ENCODE results near the gene GAS2L1.

Gene GAS2L1

DNA sequence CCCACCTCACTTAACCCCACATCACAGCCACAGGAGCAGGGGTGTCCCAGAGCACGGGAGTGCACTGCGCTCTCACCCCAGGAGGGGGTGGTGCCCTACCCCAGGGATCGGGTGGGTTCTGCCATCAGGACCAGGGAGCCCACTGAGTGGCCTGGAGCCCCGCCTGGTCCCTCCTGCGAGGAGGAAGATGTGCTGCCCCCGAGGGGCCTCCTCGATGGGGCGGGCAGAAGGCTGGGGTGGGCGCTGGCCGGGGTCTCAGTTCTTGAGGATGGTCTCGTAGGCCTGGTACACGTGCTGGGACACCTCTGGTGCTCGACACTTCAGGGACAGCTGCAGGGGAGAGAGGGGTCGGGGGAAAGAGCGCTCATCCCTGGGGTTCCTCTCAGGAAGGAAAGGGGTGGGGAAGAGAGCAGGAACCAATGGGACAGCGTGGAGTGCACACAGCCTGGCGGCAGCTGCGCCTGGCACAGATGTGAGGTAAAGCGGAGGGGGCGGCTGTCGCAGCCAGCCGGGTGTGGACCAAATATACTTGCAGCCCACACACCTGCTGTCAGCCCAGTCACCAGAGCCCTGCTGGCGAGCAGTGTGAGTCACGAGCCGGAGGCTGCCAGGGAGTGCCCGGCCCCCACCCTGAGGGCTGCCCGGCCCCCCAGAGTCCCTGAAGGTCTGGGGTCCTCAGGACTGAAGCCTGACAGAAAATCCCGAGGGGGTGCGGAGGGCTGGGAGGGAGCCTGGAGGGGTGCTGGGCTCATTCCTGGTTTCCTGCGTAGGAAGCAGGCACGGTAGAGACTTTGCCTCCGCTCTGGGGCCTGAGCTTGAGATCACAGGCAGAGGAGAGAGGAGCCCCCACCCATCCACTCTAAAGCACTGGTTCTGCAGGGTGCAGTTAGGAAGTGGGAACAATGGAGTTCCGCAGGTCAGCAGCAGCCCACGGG lies 22.4 kb downstream of the GAS2L1 start:
- DNase-seq = no peak

DNA sequence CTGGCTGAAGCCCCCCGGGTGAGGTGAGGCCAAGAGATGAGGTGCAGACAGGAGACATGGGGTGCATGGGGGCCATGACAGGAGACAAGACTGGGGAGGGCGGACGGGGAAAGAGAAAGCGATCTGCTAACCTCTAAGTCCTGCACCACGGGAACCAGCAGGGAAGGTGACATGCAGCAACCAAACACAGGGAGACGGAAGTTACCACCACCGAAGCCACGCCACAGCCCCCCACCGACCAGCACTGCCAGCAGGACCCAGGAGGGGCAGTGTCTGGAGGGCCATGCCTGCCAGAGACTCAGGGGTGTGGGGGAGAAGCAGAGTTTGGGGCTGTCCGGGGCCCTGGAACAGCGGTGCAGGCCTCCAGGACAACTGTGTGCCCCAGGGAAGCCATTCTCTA lies 23.1 kb downstream of the GAS2L1 start:
- no peak for DNase-seq

DNA sequence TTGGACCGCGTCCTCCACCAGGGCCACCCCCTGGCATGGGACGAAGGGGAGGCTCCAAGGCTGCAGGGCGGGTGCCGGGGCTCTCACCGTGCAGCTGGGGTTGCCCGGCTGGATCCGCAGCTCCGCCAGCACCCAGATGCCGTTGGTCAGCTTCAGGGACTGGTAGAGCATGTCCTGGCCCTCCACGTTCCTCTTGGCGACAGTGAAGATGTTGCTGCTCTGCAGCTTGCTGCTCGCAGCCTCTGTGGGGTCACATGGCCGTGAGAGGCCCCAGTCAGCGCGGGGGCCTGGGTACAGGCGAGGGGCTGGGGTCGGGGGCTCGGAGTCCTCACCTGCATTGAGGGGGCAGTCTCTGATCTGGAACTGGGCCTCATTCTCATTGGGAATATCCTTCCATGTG lies 23.8 kb downstream of the GAS2L1 start:
- no peak for DNase-seq

DNA sequence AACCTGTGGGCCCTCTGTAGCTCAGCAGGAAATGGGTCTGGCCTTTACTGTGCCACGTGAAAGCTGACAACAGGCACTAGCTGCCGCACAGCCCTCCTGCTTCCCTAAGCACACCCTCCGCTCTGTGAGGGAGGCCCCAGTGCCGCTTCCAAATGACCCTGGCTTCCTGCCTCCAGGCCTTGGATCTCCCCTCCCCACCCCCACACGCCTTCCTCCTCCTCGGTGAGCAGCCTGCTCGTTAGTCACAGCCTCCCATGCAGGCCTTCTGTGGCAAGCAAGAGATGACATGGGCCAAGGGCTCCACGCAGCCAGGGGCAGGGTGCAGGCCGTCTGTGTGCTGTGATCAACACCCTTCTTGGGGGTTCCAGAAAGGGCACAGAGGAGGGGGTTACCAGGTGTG lies 24.3 kb downstream of the GAS2L1 start:
- no peak for DNase-seq

DNA sequence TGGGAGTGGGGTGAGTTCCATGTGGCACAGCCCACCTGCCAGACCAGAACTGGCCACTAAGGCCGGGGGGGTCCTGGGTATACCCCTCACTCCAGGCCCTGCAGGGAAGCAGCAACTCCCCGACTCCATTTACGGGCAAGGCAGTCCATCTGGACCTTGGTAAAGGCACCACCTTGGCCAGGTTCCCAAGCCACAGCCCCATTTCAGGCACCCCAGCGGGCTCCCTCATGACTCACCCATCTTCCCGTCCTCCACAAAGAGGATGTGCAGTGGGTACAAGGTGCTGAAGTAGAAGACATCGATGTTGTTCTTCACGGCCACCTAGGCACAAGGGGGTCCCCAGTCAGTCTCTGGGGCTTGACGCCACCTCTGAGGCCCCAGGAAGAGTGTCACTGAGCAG lies 24.8 kb downstream of the GAS2L1 start:
- DNase-seq = no peak

DNA sequence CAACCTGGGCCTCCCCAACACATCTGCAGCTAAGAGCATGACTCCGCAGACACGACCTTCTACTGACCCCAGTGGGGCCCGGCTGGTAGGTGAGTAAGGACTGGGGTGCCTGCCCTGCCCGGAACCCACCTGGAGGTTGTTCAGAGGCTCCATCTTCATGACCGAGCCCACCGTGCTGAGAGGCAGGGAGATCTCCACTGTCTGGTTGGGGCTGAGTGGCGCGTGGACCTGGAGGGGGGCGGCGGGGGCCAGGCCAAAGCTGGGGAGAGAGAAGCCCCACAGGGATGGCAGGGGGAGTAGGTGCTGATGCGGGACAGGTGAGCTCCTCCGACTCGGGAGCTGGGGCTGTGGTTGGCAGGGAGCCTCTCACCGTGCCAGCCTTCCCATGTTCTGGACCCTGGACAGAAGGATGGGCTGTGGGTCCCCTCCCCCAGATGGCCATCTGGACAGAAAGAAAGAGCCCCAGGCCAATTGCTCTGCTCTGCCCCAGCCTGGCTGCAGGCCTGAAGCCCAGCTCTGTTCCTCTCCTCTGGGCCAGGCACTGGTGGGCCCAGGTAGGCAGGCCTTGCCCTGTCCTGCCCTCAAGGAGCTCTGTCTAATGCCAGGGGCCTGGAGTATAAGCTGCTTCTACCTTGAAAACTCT lies 25.3 kb downstream of the GAS2L1 start:
- DNase-seq = no peak

DNA sequence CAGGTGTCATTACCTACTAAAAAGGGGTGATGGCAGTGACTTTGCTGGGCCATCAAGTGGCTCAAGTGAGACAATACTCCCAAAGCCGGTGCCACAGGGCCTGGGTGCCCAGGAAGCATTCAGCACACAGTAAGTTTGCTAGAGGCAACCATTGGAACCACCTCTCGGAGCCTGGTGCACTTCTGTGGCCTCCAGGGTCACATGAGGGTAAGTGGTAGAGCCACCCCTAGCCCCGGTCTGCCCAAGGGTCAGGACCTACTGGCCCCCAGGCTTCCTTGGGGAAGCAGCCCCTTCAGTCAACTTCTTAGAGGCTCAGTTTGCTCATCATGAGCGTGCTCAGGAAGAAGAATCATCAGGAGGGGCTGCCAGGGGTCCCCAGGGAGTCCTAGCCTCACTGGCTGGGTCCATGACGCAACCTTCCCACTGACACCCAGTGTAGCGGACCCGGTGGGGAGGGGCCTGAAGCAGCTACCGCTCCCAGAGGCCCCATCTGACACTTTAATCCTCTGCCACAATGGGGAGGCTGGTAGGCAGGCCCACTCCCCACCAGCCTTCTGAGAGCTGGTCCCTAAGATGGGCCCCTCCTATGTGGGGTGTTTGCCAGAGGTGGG lies 26.5 kb downstream of the GAS2L1 start:
- no peak for DNase-seq

DNA sequence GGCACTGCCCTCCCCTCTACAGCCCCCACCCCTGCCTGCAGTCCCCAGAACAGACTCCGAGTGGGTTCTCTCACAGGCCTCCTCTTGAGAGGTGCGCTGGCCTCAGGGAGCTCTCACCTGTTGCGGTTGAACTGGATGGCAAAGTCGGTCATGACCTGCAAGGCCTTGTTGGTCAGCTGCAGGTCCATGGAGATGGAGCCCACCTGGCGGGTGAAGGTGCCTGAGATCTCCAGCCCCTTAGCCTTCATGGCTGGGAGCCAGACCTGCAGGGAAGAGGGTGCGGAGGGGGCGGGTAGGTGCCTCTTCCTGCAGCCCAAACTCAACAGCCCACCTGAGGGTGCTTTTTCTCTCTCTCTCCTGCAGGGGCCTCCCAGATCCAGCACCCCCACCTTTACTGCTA lies 27.7 kb downstream of the GAS2L1 start:
- no peak for DNase-seq

DNA sequence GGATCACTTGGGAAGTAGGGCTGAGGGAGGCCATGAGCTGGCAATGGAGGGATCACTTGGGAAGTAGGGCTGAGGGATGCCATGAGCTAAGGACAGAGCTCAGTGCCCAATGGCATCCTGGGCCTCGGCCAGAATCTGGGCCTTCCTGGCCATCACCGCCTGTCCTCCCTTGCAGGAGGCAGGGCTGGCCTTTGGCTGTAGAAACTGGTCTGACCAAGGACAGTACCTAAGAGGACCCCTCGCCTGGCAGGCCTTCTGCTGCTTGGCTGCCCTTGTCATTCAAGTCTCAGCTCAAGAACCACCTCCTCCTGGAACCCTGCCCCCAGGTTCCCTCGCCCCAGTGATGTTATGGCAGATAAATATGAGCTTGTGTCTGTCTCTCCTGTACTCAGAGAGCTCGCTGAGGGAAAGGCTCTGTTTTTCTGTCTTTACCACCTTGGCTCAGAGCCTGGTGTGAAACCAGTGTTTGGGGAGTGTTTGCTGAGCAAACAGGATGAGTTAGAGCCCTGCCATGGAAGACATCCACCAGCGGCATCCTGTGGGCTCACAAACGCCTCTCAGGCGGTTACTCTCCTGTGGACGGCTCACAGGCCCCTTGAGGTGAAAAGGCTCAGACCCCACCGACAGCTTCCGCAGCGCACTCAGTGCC lies 28.4 kb downstream of the GAS2L1 start:
- DNase-seq = no peak

DNA sequence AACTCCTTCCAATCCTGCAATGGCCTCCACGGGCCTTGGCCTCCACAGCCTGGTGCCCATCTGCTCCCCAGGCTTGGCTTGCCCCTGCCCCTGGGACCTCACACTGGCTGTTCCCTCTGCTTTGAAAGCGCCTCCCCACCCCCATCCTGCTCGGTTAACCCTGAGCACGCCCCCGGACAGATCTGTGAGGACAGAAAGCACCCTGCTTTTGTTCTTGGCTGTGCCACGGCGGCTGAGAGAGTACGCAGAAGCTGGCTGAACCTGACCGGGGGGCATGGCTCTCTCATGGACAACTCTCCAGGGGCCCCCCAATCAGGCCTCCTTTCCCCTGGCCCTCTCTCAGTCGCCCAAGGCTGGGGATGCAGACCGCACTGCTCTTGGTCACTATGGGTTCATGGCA lies 29.2 kb downstream of the GAS2L1 start:
- DNase-seq = no peak

DNA sequence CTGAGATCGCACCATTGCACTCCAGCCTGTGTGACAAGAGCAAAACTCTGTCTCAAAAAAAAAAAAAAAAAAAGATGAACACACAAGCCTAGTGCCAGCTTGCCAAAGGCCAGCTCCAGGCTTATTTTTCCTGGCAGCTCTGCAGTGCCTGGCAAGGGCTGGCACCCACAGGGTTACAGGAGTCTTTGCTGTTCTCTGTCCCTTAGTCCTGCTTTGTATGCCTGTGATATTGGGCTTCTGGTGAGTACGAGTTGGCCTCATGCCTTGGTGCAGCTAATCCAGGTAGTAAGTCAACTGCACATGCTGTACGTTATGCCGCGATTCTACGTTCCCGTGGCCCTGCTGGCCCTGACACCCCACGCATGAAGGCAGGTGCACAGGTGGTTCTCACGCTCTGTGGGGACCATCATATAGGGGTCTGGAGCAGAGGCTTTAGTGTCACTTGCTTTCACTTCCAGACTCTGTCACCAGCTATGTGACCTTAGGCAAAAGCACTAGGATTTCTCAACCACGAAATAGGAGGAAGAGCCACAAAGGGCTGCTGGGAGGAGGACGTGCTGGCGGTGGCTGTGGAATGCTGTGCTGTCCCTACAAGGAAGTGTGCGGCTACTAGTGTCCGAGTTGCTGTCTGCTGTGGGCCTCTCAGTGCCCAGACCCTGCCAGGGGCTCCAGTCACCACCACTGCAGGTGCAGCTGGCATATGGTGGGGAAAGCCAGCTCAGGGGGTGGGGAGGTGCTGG lies 30.5 kb downstream of the GAS2L1 start:
- DNase-seq = no peak

DNA sequence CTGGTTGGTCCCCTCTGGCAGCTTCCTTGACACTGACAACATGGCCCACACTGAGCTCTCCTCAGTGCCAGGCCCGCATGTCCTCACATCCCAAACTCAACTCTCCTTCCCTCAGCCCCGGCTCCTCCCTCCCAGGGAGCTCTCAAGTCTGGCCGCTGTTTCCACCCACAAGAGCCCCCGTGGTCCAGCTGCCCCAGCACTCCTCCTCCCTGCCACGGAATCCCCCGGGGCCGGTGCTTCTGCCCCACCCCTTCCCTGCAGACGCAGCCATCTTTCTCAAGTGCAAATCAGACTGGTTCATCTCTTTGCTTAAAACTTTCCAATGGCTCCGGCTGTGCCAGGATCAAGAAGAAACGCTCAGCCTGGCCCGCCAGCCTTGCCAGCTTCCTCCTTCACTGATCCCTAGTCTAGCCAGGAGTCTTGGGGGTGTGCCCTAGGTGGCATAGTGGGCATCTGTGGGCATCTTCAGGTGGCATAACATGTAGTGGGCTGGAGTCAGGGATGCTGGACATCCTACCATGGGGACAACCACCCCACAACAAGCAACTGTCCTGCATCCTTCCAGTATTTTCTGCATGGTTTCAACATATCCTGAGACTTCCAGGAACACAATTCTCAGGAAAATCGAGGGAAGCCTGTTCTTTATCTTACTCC lies 31.3 kb downstream of the GAS2L1 start:
- DNase-seq = no peak

DNA sequence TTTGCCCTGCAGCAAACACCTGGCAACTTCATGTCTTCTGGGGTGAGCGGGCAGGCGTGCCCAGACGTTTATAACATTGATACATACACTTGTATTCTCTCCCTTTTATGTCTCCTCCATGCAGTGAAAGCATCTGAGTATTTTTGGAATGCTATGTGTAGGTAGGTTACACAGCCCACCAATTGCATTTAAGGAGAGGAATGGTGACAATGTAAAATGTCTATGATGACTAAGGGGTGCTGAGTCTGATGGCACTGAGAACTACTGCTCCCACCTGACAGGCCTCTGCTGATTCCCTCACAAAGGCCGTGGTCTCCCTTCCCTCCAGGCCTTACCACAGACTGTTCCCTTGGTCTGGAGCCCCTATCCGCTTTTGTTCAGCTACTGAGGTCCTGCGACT lies 31.9 kb downstream of the GAS2L1 start:
- DNase-seq = no peak

DNA sequence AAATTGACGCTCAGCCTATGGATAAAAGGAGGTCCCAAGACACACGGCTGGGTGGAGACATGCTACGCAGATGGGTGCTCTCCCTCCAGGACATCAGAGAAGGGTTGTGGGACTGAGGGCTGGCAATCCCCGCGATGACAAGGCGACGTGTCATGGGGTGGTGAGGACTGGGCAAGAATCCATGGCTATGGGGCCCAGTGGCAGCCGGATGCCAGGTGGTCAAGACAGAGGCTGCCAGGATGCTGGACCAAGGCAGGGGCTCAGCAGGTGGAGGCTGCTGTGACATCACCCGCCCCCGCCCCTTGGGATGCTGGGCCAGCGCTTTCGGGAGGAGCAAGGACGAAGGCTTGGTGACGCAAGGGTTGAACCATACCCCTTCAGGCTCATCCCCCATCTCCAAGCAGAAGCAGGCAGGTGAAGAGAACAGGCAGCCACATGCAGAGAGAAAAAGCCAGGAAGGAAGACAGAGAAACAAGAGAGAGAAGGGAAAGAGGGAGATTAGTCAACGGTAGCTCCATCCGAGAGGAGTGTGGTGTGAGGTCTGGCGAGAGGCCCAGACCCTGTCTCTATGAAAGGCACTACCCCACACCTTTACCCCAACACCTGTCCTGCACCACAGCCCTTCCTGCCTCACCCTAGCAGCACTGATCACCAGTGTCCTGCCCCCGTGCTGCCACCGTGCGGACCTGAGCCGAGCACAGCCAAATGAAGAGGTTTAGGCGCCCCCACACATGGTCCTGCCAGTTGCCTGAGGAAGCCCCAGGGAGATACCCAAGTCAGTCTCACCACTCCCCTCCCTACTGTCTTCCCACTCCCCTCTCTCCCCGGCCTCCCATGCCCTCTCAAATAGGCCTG lies 33.2 kb downstream of the GAS2L1 start:
- no peak for DNase-seq

DNA sequence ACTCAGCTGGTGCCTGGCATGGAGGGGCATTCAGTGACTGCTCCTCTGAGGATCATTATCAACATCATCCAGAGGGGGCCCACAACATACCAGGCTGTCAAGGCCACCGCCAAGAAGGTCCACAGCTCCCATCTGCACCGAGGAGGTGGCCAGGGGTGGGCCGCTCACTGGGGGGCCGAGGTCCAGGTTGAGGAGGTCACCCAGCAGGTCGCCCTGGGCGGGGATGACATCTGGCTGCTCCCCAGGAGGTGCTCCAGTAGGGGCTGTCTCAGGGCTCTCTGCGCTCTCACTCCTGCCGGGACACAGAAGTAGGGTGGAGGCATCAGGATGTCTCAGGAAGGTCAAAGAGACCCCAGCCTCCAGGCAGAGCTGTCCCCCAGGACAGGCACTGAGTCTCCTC lies 34.1 kb downstream of the GAS2L1 start:
- no peak for DNase-seq

DNA sequence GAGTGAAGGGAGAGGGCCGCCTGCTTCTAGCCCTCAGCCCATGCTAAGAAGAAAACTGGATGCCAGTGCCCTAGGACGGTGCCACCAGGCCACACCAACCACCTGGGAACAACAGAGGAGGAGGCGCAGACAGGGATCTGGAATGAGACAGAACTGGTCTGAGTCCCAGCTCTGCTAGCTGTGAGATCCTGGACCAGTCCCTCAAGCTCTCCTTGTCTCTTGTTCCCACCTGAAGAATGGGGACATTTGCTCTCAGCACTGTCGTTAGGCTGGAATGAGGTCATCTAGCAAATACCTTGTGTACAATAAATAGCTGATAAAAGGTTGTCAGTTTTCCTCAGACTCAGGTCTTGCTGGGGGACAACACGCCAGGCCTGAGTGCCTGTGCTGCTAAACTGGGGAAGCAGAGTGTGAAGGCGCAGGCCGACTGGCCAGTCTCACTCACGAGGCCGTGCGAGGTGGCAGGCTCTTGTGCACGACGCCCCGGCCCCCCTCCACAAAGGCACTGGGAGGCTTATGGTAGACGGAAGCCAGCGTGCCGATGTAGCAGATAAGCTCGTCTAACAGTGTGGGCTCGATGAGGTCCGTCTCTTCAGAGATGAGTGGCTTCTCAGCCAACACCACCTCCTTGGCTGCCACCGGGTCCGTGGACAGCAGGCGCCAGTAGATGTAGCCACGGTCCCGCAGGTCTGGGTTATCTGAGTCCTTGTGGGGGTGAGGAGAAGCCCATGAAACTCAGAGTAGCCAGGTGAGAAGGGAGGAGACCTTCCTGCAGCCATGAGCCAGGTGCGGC lies 34.8 kb downstream of the GAS2L1 start:
- DNase-seq = no peak

DNA sequence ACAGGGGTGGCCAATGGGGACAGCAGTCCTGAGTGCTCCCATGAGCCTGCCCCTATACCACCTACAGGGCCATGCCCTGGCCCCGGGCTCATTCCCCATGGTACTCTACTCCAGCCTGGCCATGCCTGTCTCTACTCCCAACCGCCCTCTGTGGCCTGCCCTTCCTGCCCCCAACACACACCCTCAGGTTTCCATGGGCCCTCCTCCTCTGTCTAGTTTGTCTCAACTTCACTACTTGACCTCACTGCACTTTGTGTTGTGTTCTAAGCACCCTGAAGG lies 35.3 kb downstream of the GAS2L1 start:
- DNase-seq = no peak

DNA sequence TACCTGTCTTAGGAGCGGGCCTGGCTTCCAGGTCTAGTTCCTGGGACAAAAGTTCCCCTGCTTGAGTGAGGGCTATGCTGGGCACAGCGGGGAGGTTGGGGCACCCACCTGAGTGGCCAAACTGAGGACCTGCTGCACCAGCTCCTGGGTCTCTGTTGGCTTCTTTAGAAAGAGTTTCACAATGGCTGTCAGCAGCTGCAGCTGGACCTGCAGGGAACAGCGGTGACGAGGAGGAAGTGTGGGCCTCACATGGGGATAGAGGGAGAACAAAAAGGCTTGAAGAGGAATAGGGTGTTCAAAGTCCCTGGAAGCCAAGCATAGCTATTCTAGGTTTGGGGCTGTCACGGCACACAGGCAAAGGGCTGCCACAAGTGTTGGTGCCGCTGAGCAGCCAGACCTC lies 35.7 kb downstream of the GAS2L1 start:
- no peak for DNase-seq

DNA sequence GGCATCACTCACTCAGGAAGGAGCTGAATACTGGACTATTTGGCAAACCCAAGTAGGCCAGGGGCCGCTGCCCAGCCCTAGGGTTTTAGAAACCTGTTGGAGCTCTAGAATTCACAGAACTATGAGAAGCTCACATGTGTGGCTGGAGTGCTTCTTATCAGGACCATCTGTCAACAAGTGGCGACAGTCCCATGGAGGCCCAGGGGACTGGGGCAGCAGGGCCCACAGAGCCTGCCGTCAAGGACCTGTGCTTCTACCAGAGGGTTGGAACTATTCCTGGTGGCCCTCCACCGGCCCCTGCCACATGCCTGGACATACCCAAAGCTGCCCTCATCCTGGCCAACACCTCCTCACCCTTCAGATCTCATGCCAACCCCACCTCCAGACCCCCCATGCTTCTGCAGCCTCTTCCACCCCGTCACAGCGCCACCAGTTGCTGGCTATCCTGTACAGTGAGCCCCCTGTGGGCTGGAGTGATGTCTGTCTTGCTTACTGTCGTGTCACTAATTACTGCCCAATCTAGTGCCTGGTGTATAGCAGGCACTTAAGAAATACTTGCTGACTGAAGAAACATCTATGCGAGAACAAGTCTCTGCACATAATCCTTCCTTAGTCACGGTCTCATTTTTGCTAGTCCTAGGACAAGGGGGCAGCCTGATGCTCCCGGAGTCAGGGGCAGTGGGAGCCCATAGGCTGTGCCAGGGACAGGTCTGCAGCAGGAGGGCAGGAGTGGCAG lies 36.3 kb downstream of the GAS2L1 start:
- DNase-seq = no peak

DNA sequence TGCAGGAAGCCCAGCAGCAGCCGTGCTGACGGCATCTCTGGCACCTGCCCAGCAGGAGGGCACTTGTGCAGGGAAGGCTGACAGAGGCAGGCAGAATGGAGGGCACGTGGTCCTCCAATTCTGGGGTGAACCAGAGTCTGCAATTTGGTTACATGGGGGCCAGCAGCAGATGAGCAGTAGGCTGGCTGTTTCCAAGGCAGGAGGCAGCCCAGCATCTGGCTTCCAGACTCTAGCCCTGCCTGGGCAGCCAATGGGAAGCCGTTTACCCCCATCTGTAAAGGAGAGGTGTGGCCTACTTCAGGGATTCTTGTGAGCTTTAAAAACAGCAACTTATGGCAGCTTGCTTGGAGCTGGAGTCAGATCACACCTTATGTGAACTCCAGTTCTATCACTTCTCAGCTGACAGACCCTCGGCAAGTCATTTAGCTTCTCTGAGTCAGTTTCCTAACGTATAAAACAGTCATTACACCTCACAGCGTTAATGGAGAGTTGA lies 36.9 kb downstream of the GAS2L1 start:
- DNase-seq = no peak

Measured in T1000 (cell line).